Neural crest cell (in vitro differentiated cells): Measurements from ENCODE around the gene RCN2. TPM values are rescaled to one million over a fixed set of nuclear protein-coding genes. Genes with fewer than 3 reads are reported as not detected.

Source experiments
- DNase-seq: peaks from one replicate; pipeline ENCODE4 v3.0.0; 2021; ENCODE audit warnings: low read depth, mixed read lengths, low spot score
- H3K27ac Mint-ChIP-seq: one replicate; pipeline ENCODE4 v1.8.0; 2021; ENCODE audit warnings: mild to moderate bottlenecking, mixed read lengths; ENCODE audit not compliant: unreplicated experiment
- H3K27me3 Mint-ChIP-seq: 2 replicates; pipeline ENCODE4 v1.8.0; 2021; ENCODE audit warnings: low read depth, mild to moderate bottlenecking, mixed read lengths
- H3K36me3 Mint-ChIP-seq: 2 replicates; pipeline ENCODE4 v1.8.0; 2021; ENCODE audit warnings: low read depth, mild to moderate bottlenecking, mixed read lengths
- H3K4me1 Mint-ChIP-seq: 2 replicates; pipeline ENCODE4 v1.8.0; 2021; ENCODE audit warnings: mixed read lengths
- H3K4me3 Mint-ChIP-seq: one replicate; pipeline ENCODE4 v1.8.0; 2021; ENCODE audit warnings: mild to moderate bottlenecking, mixed read lengths
- H3K9me3 Mint-ChIP-seq: 2 replicates; pipeline ENCODE4 v1.8.0; 2021; ENCODE audit warnings: mixed read lengths
- CTCF ChIP-seq: fragments of 200-600 bp; sonication (generic); conservative IDR thresholded peaks from 2 replicates; pipeline ENCODE4 v1.5.0; 2021; ENCODE audit warnings: antibody characterized with exemption, mild to moderate bottlenecking
- total RNA-seq: library from RNA; stranded (reverse); gene quantifications from 2 replicates; pipeline ENCODE4 v1.2.1, GENCODE V29; 2021

The RCN2 gene
- total RNA-seq, 1 donor from 2014 or later: 159 TPM

GRCh38 chr15:76973362-76973743 is 41.8 kb downstream of the RCN2 start:
- Mint-ChIP-seq H3K9me3 (no peaks in the 10 kb centered on the region), H3K4me3 (no peak overlapping the region), H3K36me3 (no peaks in the 10 kb centered on the region), H3K27ac (no peak overlapping the region), H3K4me1 (no peaks in the 10 kb centered on the region), H3K27me3 (no peaks in the 10 kb centered on the region)
- peak; percentile 55 for TF ChIP-seq CTCF
- DNase-seq: peak; percentile 49

GRCh38 chr15:76973906-76974305 is 42.4 kb downstream of the RCN2 start:
- no peak overlapping the region for H3K27ac Mint-ChIP-seq
- H3K27me3 Mint-ChIP-seq: no peaks in the 10 kb centered on the region
- TF ChIP-seq CTCF: no peak
- no peaks in the 10 kb centered on the region for H3K36me3 Mint-ChIP-seq
- DNase-seq: no peak
- no peaks in the 10 kb centered on the region for H3K4me1 Mint-ChIP-seq
- no peaks in the 10 kb centered on the region for H3K9me3 Mint-ChIP-seq
- no peak overlapping the region for H3K4me3 Mint-ChIP-seq

GRCh38 chr15:76974456-76975036 is 43.0 kb downstream of the RCN2 start:
- Mint-ChIP-seq H3K4me1 (no peaks in the 10 kb centered on the region), H3K9me3 (no peaks in the 10 kb centered on the region), H3K27me3 (no peaks in the 10 kb centered on the region), H3K36me3 (no peaks in the 10 kb centered on the region), H3K27ac (no peak overlapping the region), H3K4me3 (no peak overlapping the region)
- DNase-seq: no peak
- TF ChIP-seq CTCF: no peak

GRCh38 chr15:76976141-76976540 is 44.6 kb downstream of the RCN2 start:
- Mint-ChIP-seq H3K27ac (no peak overlapping the region), H3K4me3 (no peak overlapping the region), H3K9me3 (no peaks in the 10 kb centered on the region), H3K36me3 (no peaks in the 10 kb centered on the region), H3K4me1 (no peaks in the 10 kb centered on the region), H3K27me3 (no peaks in the 10 kb centered on the region)
- no peak for DNase-seq
- no peak for TF ChIP-seq CTCF

- TF ChIP-seq CTCF: no peak
- Mint-ChIP-seq H3K27ac (no peak overlapping the region), H3K36me3 (no peaks in the 10 kb centered on the region), H3K9me3 (no peaks in the 10 kb centered on the region), H3K4me1 (no peaks in the 10 kb centered on the region), H3K4me3 (no peak overlapping the region), H3K27me3 (no peaks in the 10 kb centered on the region)
- no peak for DNase-seq
These were observed 45.2 kb downstream of the RCN2 start for GRCh38 chr15:76976572-76977270.
